ENCODE data around the gene TSPAN18.

DNA sequence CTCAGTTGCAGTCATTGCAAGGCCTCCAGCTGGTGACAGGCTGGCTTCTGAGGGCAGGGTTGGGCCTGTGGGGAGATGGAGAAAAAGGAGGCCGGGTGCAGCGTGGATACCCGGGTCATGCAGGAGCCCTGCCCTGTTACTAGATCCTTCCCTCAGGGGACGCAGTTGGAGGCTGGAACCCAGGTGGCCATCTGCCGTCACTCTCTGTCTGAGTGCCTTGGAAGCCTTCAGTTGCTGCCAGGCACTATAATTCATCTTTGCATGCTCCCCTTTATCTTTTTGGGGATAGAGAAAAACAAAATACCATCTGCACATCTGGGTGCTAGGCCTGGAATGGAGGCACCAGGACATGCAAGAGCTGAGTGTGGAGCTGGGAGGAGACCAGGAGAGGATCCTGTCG is 141.3 kb downstream of the TSPAN18 start:
- TF ChIP-seq, protein P1, sequence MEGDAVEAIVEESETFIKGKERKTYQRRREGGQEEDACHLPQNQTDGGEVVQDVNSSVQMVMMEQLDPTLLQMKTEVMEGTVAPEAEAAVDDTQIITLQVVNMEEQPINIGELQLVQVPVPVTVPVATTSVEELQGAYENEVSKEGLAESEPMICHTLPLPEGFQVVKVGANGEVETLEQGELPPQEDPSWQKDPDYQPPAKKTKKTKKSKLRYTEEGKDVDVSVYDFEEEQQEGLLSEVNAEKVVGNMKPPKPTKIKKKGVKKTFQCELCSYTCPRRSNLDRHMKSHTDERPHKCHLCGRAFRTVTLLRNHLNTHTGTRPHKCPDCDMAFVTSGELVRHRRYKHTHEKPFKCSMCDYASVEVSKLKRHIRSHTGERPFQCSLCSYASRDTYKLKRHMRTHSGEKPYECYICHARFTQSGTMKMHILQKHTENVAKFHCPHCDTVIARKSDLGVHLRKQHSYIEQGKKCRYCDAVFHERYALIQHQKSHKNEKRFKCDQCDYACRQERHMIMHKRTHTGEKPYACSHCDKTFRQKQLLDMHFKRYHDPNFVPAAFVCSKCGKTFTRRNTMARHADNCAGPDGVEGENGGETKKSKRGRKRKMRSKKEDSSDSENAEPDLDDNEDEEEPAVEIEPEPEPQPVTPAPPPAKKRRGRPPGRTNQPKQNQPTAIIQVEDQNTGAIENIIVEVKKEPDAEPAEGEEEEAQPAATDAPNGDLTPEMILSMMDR (tag by site-specific recombination; IDR thresholded peaks at IDR 0.05): no peak
- TF ChIP-seq ZSCAN30 (tag by site-specific recombination; IDR thresholded peaks at IDR 0.05): no peak
- TF ChIP-seq, protein P2, sequence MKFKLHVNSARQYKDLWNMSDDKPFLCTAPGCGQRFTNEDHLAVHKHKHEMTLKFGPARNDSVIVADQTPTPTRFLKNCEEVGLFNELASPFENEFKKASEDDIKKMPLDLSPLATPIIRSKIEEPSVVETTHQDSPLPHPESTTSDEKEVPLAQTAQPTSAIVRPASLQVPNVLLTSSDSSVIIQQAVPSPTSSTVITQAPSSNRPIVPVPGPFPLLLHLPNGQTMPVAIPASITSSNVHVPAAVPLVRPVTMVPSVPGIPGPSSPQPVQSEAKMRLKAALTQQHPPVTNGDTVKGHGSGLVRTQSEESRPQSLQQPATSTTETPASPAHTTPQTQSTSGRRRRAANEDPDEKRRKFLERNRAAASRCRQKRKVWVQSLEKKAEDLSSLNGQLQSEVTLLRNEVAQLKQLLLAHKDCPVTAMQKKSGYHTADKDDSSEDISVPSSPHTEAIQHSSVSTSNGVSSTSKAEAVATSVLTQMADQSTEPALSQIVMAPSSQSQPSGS (tag by site-specific recombination; IDR thresholded peaks at IDR 0.05; ENCODE audit: low read depth): no peak
